GM18526 (cell line): ENCODE measurements around the gene GRAMD1B.

ENCODE experiments used
- POLR2A ChIP-seq: IDR thresholded peaks from 3 replicates; pipeline ENCODE4 v1.6.1; 2011; ENCODE audit not compliant: insufficient read length; ENCODE audit errors: extremely low read depth

Gene GRAMD1B

DNA sequence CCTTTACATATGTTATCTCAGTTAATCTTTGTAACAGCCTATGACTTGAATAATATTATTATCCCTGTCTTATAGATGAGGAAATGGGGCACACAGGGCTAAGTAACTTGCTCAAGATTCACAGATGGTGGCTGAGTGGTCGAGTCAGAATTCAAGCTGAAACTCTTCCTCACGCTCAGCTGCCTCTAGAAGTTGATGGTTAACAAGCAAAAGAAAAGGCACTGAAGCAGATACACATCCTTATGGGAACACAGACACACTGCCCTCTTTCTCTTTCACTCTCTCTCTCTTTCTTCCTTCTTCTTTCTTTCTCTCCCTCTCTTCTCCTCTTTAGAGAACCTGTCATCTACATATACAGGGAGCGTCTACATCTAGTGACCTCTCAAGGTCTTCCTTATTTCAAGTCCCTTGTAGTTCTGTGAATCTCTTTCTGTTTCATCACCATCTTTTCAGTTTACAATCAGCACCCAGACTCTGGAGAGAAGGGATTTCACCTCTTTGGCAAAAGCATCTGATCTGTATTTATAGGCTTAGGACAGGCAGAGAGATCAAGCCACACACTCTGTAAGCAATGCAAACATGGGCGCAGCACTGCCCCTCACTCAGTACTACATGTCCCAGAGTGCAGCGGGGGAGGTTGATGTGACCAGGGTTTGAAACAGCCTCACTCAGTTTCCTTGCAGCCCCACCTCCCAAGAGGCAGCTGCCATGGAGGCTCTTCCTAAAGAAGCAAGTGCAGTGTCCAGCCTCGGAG, 75.7 kb downstream of the GRAMD1B start:
- no peak for TF ChIP-seq POLR2A

DNA sequence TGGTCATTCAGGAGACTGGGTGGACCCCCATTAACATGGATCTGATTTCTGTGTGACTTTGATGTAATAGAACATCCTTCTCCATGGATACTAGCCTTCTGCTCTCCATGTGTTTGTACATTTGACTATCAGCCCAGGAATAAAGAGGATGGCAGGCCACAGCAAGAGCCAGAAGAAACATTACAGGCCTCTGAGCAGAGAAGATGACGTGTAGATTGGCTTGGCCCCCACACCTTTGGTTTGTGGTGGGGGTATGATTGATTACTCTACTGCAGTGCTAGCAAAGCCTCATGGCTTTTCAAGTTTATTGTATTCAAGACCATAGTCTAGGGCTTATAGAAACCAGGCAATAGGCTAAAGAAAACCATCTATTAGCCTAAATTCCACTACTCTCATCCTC, 77.0 kb downstream of the GRAMD1B start:
- no peak for TF ChIP-seq POLR2A

DNA sequence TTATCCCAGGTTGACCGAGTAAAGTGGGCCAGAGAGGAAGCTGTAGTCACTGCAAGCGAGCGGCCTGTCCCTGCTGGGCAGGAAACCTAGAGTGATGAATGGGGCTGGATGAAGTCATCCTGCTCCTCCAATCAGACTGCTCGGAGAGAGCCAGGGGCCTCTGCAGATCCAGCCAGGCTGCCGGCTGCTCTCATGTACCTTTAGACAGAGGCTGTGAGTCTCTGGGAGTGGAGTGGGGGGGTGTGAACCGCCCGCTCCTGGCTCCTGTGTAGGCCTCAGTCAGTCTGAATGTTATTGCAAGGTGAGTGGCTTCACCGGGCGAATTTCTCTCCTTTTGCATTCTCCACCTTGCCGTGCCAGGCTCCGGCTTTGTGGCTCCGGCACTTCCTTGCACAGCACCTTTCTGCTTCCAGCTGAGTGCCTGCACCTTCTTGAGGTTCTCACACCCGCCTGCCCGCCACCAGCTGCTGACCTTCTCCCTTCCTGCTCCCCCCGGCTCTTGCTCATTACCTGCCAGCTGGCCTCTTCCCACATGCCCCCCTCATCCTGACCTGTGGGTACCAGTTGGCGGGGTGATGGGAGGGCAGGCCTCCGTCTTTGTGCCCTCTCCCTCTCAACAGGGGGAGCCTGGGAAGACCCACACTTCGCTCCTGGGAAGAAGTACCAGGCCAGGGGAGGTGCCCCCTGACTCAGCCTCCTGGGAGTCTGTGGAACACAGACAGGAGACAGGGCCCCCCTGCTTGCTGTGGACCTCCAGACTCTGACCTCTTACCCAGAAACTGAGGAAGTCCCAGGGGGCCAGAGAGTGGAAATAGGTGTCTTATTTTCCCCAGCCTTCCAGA, 79.9 kb downstream of the GRAMD1B start:
- no peak for TF ChIP-seq POLR2A

DNA sequence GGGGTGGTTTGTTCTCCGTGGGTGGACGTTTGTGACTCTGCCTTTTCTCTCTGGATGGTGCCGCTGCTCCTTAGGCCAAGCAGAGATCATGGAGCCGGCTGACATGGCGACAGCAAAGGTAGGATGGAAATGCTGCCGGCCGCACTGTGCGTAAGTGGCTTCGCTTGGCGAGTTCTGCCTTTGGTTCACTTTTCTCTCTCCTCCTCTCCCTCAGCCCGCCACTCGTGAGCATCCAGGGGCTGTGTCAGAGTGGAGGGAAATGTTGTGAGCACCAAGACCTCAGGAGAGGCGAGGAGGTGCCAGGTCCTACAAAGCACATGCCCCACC, 80.5 kb downstream of the GRAMD1B start:
- no peak for TF ChIP-seq POLR2A

DNA sequence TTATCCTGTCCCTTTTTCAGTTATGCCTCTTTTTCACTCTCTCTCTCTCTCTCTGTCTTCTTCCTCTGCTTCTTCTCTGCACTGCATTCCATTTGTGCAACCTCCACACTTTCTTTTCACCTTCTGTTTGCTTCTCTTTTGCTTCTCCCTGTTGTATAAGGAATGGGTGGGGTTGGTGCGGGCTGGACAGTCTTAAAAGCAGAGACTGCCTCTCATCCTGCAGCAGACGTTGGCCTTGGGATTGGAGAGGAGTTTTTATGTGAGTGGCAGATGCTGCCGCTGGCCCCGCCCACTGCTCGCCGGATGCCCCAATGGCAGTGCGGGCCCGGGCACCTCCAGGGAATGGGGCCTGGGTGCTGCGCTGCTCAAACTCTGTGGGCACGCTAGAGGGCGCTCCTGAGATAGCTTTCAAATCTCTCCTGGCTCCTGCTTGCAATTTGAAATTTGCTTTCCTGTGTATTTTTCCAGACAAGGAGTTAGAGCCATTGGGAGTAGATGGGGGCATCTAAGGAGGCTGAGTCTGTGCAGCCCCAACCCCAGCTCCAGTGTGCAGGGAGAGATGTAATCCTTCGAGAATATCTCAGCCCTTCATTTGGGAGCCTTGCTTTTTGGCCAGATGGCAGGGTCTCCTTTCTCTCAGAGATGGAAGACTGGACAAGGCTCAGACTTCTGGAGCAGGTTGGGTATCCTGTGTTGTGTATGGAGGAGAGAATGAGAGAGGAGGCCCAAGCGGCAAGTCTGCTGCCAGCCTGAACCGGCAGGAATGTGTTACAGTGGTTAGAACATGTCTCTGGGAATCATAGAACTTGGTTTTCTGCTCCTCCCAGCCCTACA, 81.2 kb downstream of the GRAMD1B start:
- TF ChIP-seq POLR2A, result no peak

DNA sequence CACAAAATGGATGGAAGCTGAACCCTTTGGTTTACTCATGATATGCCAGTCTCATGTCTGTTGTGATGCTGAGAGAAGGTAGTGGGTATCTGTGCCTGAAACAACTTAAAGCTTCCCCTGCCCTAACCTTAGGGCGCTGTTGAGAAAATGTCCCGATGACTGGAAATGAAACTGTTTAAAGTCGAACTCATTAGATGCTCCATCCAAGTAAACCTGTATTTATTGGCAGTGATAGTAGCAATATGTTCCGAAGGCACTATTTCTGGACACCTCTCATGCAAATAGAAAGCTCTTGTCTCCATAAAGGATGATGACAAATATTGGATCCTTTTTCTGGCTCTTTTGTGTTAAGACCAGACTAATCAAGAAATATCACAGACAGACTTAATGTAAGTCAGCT, 86.2 kb downstream of the GRAMD1B start:
- no peak for TF ChIP-seq POLR2A

DNA sequence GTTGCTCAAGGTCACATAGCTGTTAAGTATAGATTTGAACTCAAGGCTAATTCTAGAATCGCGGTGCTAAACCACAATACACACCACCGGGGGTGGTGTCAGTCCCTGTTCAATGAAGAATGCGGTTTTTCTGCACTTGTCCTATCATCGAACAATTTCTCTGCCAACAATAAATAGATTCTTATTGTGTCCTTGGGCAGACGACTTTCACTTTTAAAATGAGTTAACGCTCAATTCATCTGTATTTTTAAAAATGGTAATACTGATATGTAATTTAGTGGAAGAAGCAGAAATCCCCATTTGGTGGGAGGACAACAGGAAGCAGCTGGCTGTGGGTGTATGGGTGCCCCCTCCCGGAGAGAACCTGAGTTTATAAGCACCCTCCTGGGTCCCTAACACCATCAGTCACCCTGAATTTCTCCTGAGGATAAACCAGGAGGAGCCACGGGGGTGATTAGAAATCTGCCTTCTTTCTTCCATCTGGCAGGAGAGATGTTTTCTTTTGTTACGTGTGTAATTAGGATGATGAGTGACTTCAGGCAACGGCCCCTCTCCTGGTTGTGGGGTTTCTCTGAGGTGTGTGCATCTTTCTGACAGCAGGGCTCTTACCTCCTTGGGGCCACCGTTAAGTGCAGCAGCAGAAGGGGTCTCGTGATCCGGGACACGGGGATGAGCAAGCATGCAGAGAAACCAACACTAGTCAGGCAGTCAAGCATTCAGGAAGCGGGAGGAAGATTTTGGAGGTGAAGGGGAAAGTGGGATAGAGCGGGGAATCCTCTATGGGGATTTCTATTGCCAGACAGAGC, 87.7 kb downstream of the GRAMD1B start:
- TF ChIP-seq POLR2A, result no peak

DNA sequence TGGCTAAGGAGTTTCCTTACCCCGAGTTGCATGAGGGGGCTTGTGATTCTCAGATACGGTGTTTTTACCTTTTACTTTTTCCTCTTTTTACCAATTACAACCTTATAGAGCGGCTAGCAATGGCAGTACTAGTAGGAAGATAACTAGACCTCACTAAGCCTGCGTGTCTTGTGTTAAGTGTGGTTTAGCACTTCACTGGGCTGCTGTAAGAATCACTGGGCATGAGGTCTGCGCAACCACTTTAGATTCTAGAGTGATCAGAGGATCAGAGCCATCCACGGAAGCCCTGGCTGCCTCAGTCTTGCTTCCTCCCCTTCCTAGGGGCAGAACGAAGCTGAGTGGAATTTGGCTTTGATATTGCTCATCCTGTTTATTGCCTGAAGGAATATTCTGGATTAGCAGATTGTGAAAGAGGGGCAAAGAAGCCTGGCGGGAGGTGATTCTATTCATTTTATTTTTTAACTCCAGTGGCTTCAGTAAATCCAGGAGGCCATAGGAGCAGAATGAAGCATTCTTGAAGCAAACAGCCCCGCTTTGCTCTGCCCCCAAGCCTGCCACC, 88.5 kb downstream of the GRAMD1B start:
- TF ChIP-seq POLR2A, result no peak

DNA sequence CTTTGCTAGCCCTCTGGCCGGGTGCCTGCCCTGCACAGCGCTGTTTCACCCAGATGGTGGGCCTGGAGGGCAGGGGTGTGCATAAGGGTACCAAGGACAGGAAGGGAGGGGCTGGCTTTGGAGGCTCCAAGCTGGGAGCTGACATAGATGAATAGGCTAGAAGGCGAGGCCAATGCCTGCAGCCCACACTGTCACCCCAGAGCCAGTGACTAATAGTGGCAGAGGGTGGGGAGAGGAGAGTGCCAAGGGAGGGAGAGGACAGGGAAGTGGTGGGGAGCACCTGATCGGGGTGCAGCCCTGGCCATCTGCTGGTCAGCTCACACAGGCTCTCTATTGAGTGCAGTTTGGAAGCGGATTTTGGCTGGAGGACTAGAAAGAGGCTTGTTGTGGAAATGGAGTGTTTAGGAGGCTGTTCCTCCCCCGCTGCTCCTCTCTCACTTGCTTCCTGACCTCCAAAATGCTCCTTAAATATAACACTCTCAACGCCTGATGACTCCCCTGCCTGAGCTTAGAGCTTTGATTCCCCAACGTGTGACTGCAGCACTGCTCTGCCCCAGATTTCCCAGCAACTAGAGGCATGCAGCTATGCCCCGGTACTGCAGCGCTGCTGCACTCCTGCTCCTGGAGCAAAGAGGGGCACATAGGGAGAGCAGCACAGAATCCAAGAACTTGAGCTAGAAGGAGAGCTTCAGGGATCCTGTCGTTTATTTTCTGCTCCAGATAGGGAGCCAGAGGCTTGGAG, 89.2 kb downstream of the GRAMD1B start:
- no peak for TF ChIP-seq POLR2A

DNA sequence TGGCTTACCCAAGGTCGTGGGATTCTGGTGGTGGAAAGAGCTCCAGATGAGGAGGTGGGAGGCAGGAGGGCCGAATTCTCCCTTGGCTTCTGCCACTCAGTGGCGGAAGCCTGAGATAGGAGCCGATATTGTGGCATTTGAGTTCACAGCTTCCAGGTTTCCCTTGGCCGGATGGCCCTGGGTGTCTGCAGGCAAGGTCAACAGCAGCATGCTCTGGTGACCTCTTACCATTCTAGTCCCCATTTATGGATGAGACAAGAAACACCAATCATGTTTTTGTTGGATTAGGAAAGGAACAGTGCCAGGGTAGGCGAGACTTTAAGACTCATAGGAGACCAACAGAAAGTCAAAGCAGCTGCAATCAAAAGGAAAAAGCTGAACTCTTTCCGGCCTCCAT, 89.7 kb downstream of the GRAMD1B start:
- no peak for TF ChIP-seq POLR2A

DNA sequence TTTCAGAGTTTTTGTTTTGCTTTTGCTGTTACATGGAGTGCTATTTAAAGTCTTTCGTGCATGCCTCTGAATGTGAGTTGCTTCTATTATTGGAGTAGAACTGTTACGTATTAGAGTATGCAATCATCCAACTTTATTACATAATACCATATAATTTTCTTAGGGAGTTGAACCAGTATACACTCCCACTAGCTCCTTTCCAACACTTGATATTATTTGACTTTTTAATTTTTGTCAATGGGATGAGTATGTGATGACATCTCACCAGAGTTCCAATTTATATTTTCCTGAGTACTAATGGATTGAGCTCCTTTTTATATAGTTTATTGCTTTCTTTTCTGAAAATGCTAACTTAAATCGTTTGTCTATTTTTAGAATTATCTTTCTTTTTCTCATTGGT, 90.9 kb downstream of the GRAMD1B start:
- no peak for TF ChIP-seq POLR2A

DNA sequence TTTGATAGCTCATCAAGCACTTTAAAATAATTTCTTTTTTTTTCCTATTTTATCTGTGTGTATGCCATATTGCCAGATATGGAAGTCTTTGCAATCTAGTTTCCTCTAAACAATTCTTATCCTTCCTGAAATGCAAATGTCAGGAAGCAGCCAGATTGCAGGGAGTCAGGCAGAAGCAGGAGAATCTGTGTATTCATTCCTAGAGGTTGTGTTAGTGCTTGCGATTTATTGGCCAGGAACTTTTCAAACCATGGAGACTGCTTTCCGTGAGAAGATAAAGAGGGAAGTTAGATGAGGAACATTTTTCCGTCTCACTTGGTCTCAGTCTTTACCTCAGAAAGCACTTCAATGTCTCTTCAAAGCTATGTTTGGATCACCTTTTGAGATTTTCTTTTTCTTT, 91.9 kb downstream of the GRAMD1B start:
- TF ChIP-seq POLR2A, result no peak

DNA sequence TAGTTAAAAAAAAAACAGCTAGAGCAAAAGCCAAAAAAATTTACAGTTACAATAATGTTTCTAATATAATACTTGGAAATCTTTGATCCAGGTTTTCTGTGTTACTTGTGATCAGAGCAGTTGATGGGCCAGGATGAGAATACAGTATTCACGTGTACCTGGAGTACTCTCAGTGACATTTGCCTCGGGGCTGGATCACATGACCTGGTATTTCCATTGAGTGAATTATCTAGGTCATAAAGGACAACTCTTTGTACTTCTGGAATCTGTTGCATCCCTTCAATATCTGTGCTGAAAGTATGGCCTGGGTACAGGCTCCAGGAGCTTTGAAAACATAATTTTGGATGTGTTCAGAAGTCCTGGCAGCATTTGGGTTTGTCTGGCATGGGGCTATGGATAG, 93.5 kb downstream of the GRAMD1B start:
- TF ChIP-seq POLR2A, result no peak

DNA sequence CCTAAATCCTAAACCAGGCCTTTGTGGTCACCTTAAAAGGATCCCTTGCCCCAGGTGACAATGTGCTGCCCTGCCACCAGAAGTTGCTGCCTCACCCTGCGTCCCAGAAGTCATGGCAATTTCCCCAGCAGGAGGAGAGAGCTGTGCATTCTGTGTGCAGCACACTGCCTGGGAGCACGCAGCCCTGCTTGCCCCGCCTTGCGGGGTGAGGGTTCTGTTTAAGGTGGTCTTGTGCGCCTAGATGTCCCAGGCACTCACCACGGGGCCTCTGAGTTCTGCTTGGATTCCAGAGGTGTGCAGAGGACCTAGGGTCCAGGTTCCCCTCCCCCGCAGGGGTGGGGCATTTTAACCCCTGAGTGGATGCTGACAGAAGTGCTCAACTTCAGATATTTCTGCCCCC, 95.0 kb downstream of the GRAMD1B start:
- TF ChIP-seq POLR2A, result no peak
